Osteoblast (primary cell): ENCODE measurements around the gene CIB4. TPM values are rescaled to one million over a fixed set of nuclear protein-coding genes. Genes with fewer than 3 reads are reported as not detected.

Experiments
- DNase-seq: peaks from one replicate; pipeline ENCODE4 v3.0.0; 2011; ENCODE audit warnings: low spot score, mixed read lengths; ENCODE audit not compliant: insufficient read length; ENCODE audit errors: missing footprints
- H2AFZ ChIP-seq: 2 replicates; pipeline ENCODE4 v1.6.0; 2011; ENCODE audit warnings: mild to moderate bottlenecking, low read length
- H3K27ac ChIP-seq: 2 replicates; pipeline ENCODE4 v1.5.1; 2011; ENCODE audit warnings: mild to moderate bottlenecking, low read depth, low read length, moderate library complexity
- H3K27me3 ChIP-seq: 2 replicates; pipeline ENCODE4 v1.6.0; 2012; ENCODE audit warnings: mild to moderate bottlenecking, control low read depth, inconsistent platforms, low read length, moderate library complexity; ENCODE audit not compliant: insufficient read depth
- H3K36me3 ChIP-seq: 2 replicates; pipeline ENCODE4 v1.5.1; 2011; ENCODE audit warnings: mild to moderate bottlenecking, low read length, control low read depth, moderate library complexity; ENCODE audit not compliant: insufficient read depth
- H3K4me1 ChIP-seq: 2 replicates; pipeline ENCODE4 v1.5.1; 2011; ENCODE audit warnings: mild to moderate bottlenecking, low read length, control low read depth, moderate library complexity; ENCODE audit not compliant: insufficient read depth
- H3K4me2 ChIP-seq: 2 replicates; pipeline ENCODE4 v1.6.0; 2011; ENCODE audit warnings: mild to moderate bottlenecking, low read length; ENCODE audit not compliant: insufficient read depth
- H3K4me3 ChIP-seq: fragments of 200-600 bp; sonication (generic); 3 replicates; pipeline ENCODE4 v1.5.1; 2012; ENCODE audit warnings: mild to moderate bottlenecking, low read length, inconsistent platforms; ENCODE audit not compliant: insufficient read depth
- H3K79me2 ChIP-seq: 2 replicates; pipeline ENCODE4 v1.6.0; 2012; ENCODE audit warnings: mild to moderate bottlenecking, low read length, control low read depth, inconsistent platforms; ENCODE audit not compliant: insufficient read depth
- H3K9me3 ChIP-seq: 2 replicates; pipeline ENCODE4 v1.5.1; 2011; ENCODE audit warnings: low read depth, low read length, control low read depth
- H4K20me1 ChIP-seq: 2 replicates; pipeline ENCODE4 v1.6.0; 2012; ENCODE audit warnings: mild to moderate bottlenecking, low read length, control low read depth; ENCODE audit not compliant: insufficient read depth
- total RNA-seq: library from RNA; depleted of rRNA; stranded (reverse); fragments of >200 nt; gene quantifications from 2 replicates; pipeline ENCODE4 v1.2.3, GENCODE V29; 2012
- TF ChIP-seq, protein P1 (sequence below): IDR thresholded peaks from 2 replicates; pipeline ENCODE4 v1.5.1; 2011; ENCODE audit warnings: mild to moderate bottlenecking, low read depth, low read length, moderate library complexity; ENCODE audit errors: extremely low read depth

Gene CIB4
- total RNA-seq, 1 donor: not detected

- no peaks in the 10 kb centered on the region for H4K20me1 ChIP-seq
- H3K36me3 ChIP-seq: no peaks in the 10 kb centered on the region
- no peak overlapping the region for H2AFZ ChIP-seq
- peaks cover 48% of the 10 kb centered on the region for H3K27me3 ChIP-seq
- no peak overlapping the region for H3K27ac ChIP-seq
- DNase-seq: peak; percentile 76
- H3K79me2 ChIP-seq: no peaks in the 10 kb centered on the region
- H3K4me1 ChIP-seq: no peaks in the 10 kb centered on the region
- H3K4me3 ChIP-seq: no peak overlapping the region
- H3K9me3 ChIP-seq: no peaks in the 10 kb centered on the region
- TF ChIP-seq, protein P1, sequence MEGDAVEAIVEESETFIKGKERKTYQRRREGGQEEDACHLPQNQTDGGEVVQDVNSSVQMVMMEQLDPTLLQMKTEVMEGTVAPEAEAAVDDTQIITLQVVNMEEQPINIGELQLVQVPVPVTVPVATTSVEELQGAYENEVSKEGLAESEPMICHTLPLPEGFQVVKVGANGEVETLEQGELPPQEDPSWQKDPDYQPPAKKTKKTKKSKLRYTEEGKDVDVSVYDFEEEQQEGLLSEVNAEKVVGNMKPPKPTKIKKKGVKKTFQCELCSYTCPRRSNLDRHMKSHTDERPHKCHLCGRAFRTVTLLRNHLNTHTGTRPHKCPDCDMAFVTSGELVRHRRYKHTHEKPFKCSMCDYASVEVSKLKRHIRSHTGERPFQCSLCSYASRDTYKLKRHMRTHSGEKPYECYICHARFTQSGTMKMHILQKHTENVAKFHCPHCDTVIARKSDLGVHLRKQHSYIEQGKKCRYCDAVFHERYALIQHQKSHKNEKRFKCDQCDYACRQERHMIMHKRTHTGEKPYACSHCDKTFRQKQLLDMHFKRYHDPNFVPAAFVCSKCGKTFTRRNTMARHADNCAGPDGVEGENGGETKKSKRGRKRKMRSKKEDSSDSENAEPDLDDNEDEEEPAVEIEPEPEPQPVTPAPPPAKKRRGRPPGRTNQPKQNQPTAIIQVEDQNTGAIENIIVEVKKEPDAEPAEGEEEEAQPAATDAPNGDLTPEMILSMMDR: no peak
- H3K4me2 ChIP-seq: no peak overlapping the region
Measured at GRCh38 chr2:26575836-26576564, 65.2 kb downstream of the CIB4 start.

GRCh38 chr2:26574900-26575560, 66.1 kb downstream of the CIB4 start:
- Histone ChIP-seq H3K4me2 (no peak overlapping the region), H2AFZ (no peak overlapping the region), H3K9me3 (no peaks in the 10 kb centered on the region), H3K27me3 (peaks cover 45% of the 10 kb centered on the region), H3K4me1 (no peaks in the 10 kb centered on the region), H3K36me3 (no peaks in the 10 kb centered on the region), H3K27ac (no peak overlapping the region), H3K79me2 (no peaks in the 10 kb centered on the region), H3K4me3 (no peak overlapping the region), H4K20me1 (no peaks in the 10 kb centered on the region)
- TF ChIP-seq, protein P1: no peak
- DNase-seq: peak; percentile 72

DNA sequence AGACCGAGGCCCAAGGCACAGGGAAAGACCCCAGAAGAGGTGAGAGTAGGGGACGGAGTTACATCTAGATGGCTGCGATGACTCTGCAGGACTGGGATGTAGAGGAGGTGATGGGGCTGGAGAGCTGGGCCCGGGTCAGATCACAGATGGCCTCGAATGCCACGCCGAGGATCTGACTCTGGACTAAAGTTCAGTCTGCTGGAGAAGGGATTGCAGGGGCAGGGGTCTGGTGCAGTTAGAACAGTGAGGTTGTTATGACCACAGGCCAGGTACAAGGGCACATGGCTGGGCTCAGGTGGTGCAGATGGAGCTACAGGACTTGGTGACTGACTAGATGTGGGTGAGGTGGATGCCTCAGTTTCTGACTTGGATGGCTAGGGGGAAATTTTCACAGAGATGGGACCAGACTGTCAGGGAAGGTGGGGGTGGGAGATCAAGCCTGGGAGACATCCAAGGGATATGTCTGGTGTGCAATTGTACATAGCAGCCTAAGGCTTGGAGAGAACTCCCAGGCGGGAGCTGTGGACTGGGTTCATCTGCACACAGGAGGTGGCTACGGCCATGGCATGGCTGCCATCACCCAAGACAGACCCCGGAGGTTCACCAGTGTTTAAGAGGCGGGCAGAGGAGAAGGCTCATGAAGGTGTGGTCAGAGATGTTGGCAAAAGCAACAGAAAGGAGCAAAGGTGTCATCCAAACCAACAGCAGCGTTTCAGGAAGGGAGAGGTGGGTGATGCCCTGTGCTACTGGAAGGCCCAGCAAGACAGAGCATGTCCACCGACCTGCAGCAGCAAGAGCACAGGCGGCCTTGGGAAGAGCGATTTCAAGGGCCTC, 66.9 kb downstream of the CIB4 start:
- no peaks in the 10 kb centered on the region for H3K4me1 ChIP-seq
- DNase-seq: peak; percentile 23
- no peak overlapping the region for H3K4me2 ChIP-seq
- H3K27me3 ChIP-seq: peaks cover 42% of the 10 kb centered on the region
- H3K36me3 ChIP-seq: no peaks in the 10 kb centered on the region
- no peaks in the 10 kb centered on the region for H3K79me2 ChIP-seq
- H3K9me3 ChIP-seq: no peaks in the 10 kb centered on the region
- no peak overlapping the region for H3K27ac ChIP-seq
- H2AFZ ChIP-seq: no peak overlapping the region
- TF ChIP-seq, protein P1: no peak
- no peak overlapping the region for H3K4me3 ChIP-seq
- no peaks in the 10 kb centered on the region for H4K20me1 ChIP-seq
